GM19395 (cell line): ENCODE measurements around the gene STX16.
"Not testable (repeated sequence)": the region's sequence is repeated elsewhere in the genome, so short reads cannot be mapped to it uniquely, and the experiment has no call there.

Source experiments
- ATAC-seq: cut with Tn5 transposase; IDR thresholded peaks from one replicate; pipeline ENCODE4 v1.9.1; 2021; ENCODE audit warnings: mild to moderate bottlenecking, moderate library complexity; ENCODE audit not compliant: unreplicated experiment

The STX16 gene

DNA sequence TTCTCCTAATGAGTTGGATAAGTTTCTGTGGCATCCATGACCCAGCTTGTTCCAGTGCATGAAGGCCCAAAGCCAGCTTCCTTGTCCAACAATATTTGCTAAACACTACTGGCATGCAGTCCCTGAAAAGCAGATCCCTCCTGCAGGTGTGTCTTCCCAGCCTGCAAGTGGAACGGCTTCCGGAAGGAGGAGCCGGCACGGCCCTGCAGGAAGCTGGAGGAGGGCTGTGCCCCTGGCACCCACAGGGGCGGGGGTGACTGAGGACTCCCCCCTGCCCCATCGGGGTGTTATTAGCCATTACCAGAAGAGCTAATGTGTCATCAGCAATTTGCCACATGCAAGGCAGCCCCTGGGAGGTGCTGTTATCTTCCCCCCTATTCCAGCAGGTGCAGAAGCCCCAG, 68.9 kb downstream of the STX16 start:
- no peak for ATAC-seq

GRCh38 chr20:58720890-58721289, 69.8 kb downstream of the STX16 start:
- no peak for ATAC-seq

DNA sequence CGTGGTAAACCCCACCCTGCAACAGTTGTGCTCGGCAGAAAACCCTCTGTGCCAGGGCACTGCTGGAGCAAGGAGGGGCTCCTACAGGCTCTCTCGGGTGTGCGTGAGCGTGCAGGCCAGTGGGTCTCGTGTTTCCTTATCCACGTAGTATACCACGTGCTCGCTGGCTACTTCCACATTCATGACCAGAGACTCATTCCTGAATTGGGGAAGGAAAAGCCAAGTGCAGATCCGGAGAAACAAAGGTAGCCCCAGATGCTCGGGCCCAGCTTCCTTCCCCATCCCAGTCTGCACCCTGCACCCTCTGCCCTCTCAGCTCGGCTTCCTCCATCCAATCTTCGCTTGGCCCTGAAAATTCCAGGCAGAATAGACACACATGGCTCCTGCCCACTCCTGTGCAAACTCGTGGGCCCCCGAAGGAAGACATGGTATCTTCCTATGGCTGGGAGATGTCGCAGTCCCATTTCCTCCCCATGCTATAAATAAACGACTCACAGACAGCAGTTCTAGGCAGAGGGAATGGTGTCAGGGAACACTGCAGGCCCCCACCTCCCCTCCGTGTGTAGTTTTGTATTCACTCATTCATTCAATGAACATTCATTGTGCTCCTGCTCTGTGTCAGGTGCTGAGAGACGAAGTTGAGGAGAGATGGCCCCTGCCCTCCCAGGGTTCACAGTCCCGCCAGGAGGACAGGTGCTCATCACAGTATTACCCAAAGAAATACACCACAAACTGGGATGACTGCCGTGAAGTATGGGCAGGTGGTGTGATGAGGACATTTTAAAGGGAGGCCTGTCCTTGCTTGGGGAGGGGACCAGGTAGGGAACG, 71.1 kb downstream of the STX16 start:
- no peak for ATAC-seq

DNA sequence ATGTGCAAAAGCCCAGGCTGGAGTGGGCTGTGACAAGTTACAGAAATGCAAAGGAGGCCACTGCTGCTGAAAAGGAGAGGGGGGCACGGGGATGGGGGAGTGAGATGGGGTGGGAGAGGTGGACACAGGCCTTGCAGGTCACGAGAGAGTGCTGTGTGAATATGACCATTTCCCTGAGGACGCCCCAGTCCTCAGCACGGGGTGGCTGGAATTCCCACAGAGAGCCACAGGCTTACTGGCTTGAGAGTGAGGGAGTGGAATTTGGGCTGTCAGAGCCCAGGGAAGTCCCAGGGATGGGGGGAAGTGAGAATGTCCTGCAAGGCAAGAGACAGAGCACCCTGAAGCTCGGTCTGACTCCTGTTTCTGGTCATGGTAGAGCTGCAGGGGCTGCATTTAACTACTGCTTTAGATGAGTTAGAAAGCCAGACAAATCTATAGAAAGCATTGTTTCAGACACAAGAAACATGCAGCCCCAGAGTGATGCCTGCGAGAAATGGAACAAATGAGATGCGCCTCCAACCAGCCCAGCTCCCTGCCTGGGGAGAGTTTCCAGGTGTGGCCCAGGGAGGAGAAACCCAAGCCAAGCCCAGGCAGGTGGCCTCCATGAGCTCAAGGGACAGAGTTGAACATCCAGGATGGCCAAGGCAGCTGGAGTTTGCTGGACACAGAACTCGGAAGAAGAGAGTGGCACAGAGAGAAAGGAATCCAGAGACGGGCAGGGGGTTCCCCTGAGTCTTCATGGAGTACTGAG, 72.0 kb downstream of the STX16 start:
- ATAC-seq: no peak

DNA sequence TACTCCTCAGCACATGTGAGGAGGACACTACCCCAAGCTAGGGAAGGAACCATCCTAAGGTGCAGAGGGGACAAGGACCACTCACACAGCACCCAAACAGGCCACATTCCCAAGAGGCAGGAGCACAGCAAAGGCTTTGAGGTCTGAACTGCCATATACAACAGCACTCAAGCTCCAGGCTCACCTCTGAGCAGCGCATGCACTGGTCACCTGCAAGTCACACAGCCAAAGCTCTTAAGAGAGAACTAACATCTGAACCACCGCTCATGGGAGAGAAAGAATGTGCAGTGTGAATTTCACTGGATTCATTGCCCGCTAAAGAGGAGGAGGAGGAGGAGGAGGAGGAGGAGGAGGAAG, 72.5 kb downstream of the STX16 start:
- ATAC-seq: no peak

DNA sequence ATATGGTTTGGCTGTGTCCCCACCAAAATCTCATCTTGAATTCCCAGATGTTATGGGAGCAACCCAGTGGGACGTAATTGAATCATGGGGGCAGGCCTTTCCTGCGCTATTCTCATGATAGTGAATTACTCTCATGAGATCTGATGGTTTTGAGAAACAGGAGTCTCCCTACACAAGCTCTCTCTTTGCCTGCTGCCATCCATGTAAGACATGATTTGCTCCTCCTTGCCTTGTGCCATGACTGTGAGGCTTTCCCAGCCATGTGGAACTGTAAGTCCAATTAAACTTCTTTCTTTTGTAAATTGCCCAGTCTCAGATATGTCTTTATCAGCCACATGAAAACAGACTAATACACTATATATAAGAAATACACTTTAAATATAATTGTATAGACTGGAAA, 75.1 kb downstream of the STX16 start:
- not testable (repeated sequence) for ATAC-seq
